ENCODE measurements around the gene FCRL2. TPM values are rescaled to one million over a fixed set of nuclear protein-coding genes. Genes with fewer than 3 reads are reported as not detected.
A peak's percentile ranks its signal among the peaks of the same experiment; 100 is the strongest.

The FCRL2 gene
- total RNA-seq, 4 donors from 2014 or later: 0.47 to 114 (median 2.7) TPM

DNA sequence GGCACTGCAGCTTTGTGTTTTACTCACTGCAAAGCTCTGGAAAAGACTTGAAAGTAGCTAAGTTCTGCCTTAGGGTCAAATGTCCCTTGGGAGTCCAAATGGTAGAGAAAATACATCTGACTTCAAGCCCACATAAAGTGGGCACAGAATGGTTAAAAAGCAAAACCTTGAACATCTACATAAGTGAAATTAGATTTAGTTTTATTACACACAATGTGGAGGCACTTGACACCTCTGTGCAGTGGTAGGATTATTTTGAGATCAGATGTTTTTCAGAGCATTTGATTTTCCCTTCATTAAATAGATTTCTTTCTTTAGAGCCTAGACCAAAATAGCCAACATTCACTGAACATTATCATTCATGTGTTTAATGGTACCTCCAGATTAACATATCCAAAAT, 65.1 kb downstream of the FCRL2 start:
- Histone ChIP-seq H3K27ac (no peak overlapping the region), H3K4me3 (no peak overlapping the region)
- no peak for TF ChIP-seq POLR2A (IDR thresholded peaks at IDR 0.05)
- TF ChIP-seq, protein P1, sequence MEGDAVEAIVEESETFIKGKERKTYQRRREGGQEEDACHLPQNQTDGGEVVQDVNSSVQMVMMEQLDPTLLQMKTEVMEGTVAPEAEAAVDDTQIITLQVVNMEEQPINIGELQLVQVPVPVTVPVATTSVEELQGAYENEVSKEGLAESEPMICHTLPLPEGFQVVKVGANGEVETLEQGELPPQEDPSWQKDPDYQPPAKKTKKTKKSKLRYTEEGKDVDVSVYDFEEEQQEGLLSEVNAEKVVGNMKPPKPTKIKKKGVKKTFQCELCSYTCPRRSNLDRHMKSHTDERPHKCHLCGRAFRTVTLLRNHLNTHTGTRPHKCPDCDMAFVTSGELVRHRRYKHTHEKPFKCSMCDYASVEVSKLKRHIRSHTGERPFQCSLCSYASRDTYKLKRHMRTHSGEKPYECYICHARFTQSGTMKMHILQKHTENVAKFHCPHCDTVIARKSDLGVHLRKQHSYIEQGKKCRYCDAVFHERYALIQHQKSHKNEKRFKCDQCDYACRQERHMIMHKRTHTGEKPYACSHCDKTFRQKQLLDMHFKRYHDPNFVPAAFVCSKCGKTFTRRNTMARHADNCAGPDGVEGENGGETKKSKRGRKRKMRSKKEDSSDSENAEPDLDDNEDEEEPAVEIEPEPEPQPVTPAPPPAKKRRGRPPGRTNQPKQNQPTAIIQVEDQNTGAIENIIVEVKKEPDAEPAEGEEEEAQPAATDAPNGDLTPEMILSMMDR (IDR thresholded peaks at IDR 0.05): no peak

DNA sequence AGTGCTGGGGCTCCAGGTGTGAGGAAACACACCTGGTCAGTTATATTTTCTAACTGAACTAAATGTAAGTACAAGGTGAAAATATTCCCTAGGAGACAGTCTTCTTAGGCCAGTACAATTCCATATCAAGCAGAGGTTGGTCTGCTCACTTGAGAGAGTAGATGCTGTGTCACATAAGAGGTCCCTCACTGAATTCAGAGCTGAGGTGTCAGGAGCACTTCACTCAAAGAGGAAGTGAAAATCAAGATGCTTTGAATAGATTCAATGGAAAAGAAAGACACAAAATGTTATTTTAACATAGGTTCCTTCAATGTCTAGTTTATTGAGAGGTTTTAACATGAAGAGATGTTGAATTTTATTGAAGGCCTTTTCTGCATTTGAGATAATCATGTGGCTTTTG, 72.1 kb downstream of the FCRL2 start:
- Histone ChIP-seq H3K27me3 (no peaks in the 10 kb centered on the region), H3K4me1 (no peaks in the 10 kb centered on the region), H3K36me3 (no peaks in the 10 kb centered on the region), H3K27ac (peak overlapping the region in 1 of 4 donors; percentile 61), H3K9me3 (no peaks in the 10 kb centered on the region), H3K4me3 (no peak overlapping the region)
- TF ChIP-seq, protein P1 (IDR thresholded peaks at IDR 0.05): no peak
- TF ChIP-seq POLR2A (IDR thresholded peaks at IDR 0.05): no peak
- no peak for DNase-seq

More for the DNA sequence above, 65.1 kb downstream of the FCRL2 start:
- H3K36me3 ChIP-seq: no peaks in the 10 kb centered on the region
- no peaks in the 10 kb centered on the region for H3K27me3 ChIP-seq
- no peaks in the 10 kb centered on the region for H3K4me1 ChIP-seq
- no peak for DNase-seq
- H3K9me3 ChIP-seq: no peaks in the 10 kb centered on the region

DNA sequence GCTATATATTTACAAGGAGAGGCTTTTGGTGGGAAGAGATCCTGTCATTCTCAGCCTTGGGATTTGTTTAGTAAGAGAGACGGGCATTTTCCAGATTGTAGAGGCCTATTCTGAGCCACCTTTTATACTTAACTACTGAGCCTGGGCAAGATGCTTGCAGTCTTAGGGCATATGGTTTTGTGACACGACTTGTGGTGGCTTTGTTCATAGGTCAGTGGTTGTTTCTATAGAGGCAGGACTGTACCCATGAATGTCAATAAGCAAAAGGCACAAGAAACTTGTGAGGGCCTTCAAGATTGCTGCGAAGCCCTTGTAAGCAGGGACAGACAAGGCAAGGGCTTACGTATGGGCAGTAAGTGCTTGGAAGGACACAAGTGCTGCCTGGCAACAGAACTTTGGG, 73.0 kb downstream of the FCRL2 start:
- TF ChIP-seq, protein P1 (IDR thresholded peaks at IDR 0.05): no peak
- no peak for TF ChIP-seq POLR2A (IDR thresholded peaks at IDR 0.05)
- Histone ChIP-seq H3K4me3 (no peak overlapping the region), H3K4me1 (no peaks in the 10 kb centered on the region), H3K27me3 (no peaks in the 10 kb centered on the region), H3K9me3 (no peaks in the 10 kb centered on the region), H3K27ac (peak overlapping the region in 1 of 4 donors; percentile 59), H3K36me3 (no peaks in the 10 kb centered on the region)
- no peak for DNase-seq

DNA sequence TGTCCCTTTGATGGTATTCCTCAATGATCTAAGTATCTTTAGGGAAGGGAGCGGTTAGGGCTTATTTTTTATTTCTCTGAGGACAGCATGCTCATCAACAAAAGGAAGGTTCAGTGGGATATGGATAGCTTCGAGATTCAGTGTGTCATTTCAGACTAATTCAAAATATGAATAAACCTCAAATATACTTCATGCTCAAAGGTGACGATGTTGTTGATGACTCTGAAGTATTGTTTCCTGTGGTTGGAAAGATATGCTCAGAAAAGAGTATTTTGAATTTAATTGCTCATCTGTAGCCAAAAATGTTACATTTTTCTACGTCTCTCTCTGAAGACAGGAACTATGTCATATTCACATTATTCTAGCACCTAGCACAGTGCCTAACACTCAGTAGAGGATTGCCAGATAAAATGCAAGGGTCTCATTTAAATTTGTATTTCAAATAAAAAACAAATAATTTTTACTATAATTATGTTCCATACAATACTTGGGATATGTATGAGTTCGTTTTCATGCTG, 74.6 kb downstream of the FCRL2 start:
- no peaks in the 10 kb centered on the region for H3K9me3 ChIP-seq
- TF ChIP-seq, protein P1 (IDR thresholded peaks at IDR 0.05): no peak
- no peak for TF ChIP-seq POLR2A (IDR thresholded peaks at IDR 0.05)
- no peak overlapping the region for H3K4me3 ChIP-seq
- H3K27me3 ChIP-seq: no peaks in the 10 kb centered on the region
- H3K4me1 ChIP-seq: no peaks in the 10 kb centered on the region
- DNase-seq: no peak
- H3K27ac ChIP-seq: no peak overlapping the region
- H3K36me3 ChIP-seq: no peaks in the 10 kb centered on the region

DNA sequence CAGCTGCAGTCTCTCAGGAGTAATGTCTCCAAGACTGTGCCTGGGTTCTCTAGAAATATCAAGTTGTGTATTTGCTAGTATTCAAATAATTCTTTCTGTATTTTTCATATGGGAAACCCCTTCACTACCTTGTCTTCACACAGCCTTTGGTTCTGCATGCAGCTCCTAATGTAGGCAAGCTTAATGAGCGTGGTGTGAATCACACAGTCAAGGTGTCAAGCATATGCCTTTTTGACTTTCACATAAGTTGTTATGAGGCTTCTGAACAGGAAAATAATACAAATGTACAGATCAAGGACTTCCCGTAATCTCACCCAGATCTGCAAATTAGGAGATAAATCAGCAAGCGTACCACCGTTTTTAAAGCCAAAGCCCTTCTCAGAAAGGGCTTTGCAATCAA, 76.2 kb downstream of the FCRL2 start, which contains the start of gene FCRL3:
TSS of gene FCRL3 (minus strand) at position 38 of the 400 bp plus-strand sequence. CDS start 280 bp downstream, outside the sequence.
- no peak for DNase-seq
- Histone ChIP-seq H3K27ac (peak within 1 kb of the TSS in 2 of 4 donors; percentile 69 to 79), H3K4me3 (peak within 1 kb of the TSS in 2 of 4 donors; percentile 13 to 29), H3K9me3 (no peaks in the 10 kb centered on the region), H3K36me3 (no peaks in the 10 kb centered on the region), H3K4me1 (no peaks in the 10 kb centered on the region), H3K27me3 (no peaks in the 10 kb centered on the region)
- no peak for TF ChIP-seq POLR2A (IDR thresholded peaks at IDR 0.05)
- TF ChIP-seq, protein P1 (IDR thresholded peaks at IDR 0.05): no peak
